DOHH2 (cell line): Measurements from ENCODE around the gene LNX2.

ENCODE experiments used
- H3F3A ChIP-seq: fragments of 200-600 bp; sonication (generic), shearing (Covaris generic); 2 replicates; pipeline ENCODE4 v1.6.0; 2016; ENCODE audit warnings: antibody characterized with exemption, mild to moderate bottlenecking; ENCODE audit not compliant: control insufficient read depth, insufficient read depth
- H3K27ac ChIP-seq: fragments of 200-600 bp; sonication (generic); 2 replicates; pipeline ENCODE4 v1.5.1; 2014; ENCODE audit warnings: low read depth, mild to moderate bottlenecking, low read length, moderate library complexity
- H3K27me3 ChIP-seq: fragments of 200-600 bp; sonication (generic); 2 replicates; pipeline ENCODE4 v1.6.1; 2014; ENCODE audit warnings: mild to moderate bottlenecking, low read length, mixed read lengths; ENCODE audit not compliant: control insufficient read depth
- H3K36me3 ChIP-seq: fragments of 200-600 bp; sonication (generic); 2 replicates; pipeline ENCODE4 v1.6.1; 2014; ENCODE audit warnings: mild to moderate bottlenecking, low read length, moderate library complexity, mixed read lengths; ENCODE audit not compliant: control insufficient read depth
- H3K4me1 ChIP-seq: fragments of 200-600 bp; sonication (generic); 2 replicates; pipeline ENCODE4 v1.6.1; 2014; ENCODE audit warnings: mild to moderate bottlenecking, low read length, mixed read lengths; ENCODE audit not compliant: control insufficient read depth
- H3K4me2 ChIP-seq: fragments of 200-600 bp; sonication (generic); 2 replicates; pipeline ENCODE4 v1.6.0; 2014; ENCODE audit warnings: mild to moderate bottlenecking, low read length, moderate library complexity
- H3K4me3 ChIP-seq: fragments of 200-600 bp; sonication (generic); 2 replicates; pipeline ENCODE4 v1.5.1; 2014; ENCODE audit warnings: mild to moderate bottlenecking, low read length, mixed read lengths
- H3K79me2 ChIP-seq: fragments of 200-600 bp; sonication (generic); 2 replicates; pipeline ENCODE4 v1.6.1; 2014; ENCODE audit warnings: mild to moderate bottlenecking, low read length, mixed read lengths; ENCODE audit not compliant: control insufficient read depth
- H3K9me2 ChIP-seq: fragments of 200-600 bp; sonication (generic); replicated peaks from 2 replicates; pipeline ENCODE4 v1.6.1; 2014; ENCODE audit warnings: mild to moderate bottlenecking, low read length, mixed read lengths; ENCODE audit not compliant: control insufficient read depth
- H3K9me3 ChIP-seq: fragments of 200-600 bp; sonication (generic); 2 replicates; pipeline ENCODE4 v1.6.1; 2014; ENCODE audit warnings: antibody characterized with exemption, low read length, mixed read lengths; ENCODE audit not compliant: control insufficient read depth, insufficient read depth
- H4K20me1 ChIP-seq: fragments of 200-600 bp; sonication (generic); 2 replicates; pipeline ENCODE4 v1.6.0; 2014; ENCODE audit warnings: low read depth, mild to moderate bottlenecking, antibody characterized with exemption, low read length, moderate library complexity; ENCODE audit not compliant: control insufficient read depth, insufficient read depth
- CTCF ChIP-seq: fragments of 200-600 bp; sonication (generic); IDR thresholded peaks from one replicate; pipeline ENCODE4 v1.5.1; 2014; ENCODE audit warnings: antibody characterized with exemption, mild to moderate bottlenecking, low read depth, low read length; ENCODE audit not compliant: poor library complexity, severe bottlenecking
- EZH2phosphoT487 ChIP-seq: fragments of 200-600 bp; sonication (generic); IDR thresholded peaks from 2 replicates; pipeline ENCODE4 v1.6.1; 2017; ENCODE audit warnings: borderline replicate concordance, mild to moderate bottlenecking, antibody characterized with exemption, low read length, moderate library complexity, mixed read lengths

Gene LNX2

GRCh38 chr13:27569405-27569804 is 50.9 kb downstream of the LNX2 start:
- TF ChIP-seq CTCF: no peak
- TF ChIP-seq EZH2phosphoT487: no peak
- H3K36me3 ChIP-seq: peaks cover 20% of the 10 kb centered on the region
- no peak overlapping the region for H3K4me2 ChIP-seq

GRCh38 chr13:27565818-27566217 is 54.5 kb downstream of the LNX2 start:
- Histone ChIP-seq H3F3A (no peaks in the 10 kb centered on the region), H3K9me3 (no peaks in the 10 kb centered on the region), H4K20me1 (no peaks in the 10 kb centered on the region), H3K79me2 (no peaks in the 10 kb centered on the region), H3K9me2 (no peaks in the 10 kb centered on the region), H3K27me3 (no peaks in the 10 kb centered on the region), H3K36me3 (peaks cover 29% of the 10 kb centered on the region), H3K4me1 (no peaks in the 10 kb centered on the region), H3K27ac (no peak overlapping the region), H3K4me2 (no peak overlapping the region), H3K4me3 (no peak overlapping the region)
- TF ChIP-seq EZH2phosphoT487: no peak
- no peak for TF ChIP-seq CTCF

More at GRCh38 chr13:27569405-27569804, 50.9 kb downstream of the LNX2 start:
- H3K27ac ChIP-seq: no peak overlapping the region
- no peak overlapping the region for H3K4me3 ChIP-seq
- H3K9me2 ChIP-seq: no peaks in the 10 kb centered on the region
- no peaks in the 10 kb centered on the region for H3K79me2 ChIP-seq
- no peaks in the 10 kb centered on the region for H4K20me1 ChIP-seq
- H3K27me3 ChIP-seq: no peaks in the 10 kb centered on the region
- H3F3A ChIP-seq: no peaks in the 10 kb centered on the region
- no peaks in the 10 kb centered on the region for H3K4me1 ChIP-seq
- no peaks in the 10 kb centered on the region for H3K9me3 ChIP-seq

GRCh38 chr13:27562457-27562856 is 57.9 kb downstream of the LNX2 start:
- no peak overlapping the region for H3K4me2 ChIP-seq
- peaks cover 25% of the 10 kb centered on the region for H3K36me3 ChIP-seq
- H3K79me2 ChIP-seq: no peaks in the 10 kb centered on the region
- H3K9me3 ChIP-seq: no peaks in the 10 kb centered on the region
- H3K4me3 ChIP-seq: no peak overlapping the region
- H4K20me1 ChIP-seq: no peaks in the 10 kb centered on the region
- H3K27ac ChIP-seq: no peak overlapping the region
- H3K9me2 ChIP-seq: no peaks in the 10 kb centered on the region
- H3K4me1 ChIP-seq: no peaks in the 10 kb centered on the region
- no peak for TF ChIP-seq EZH2phosphoT487
- no peaks in the 10 kb centered on the region for H3K27me3 ChIP-seq
- H3F3A ChIP-seq: no peaks in the 10 kb centered on the region

GRCh38 chr13:27559719-27560118 is 60.6 kb downstream of the LNX2 start:
- Histone ChIP-seq H3K27ac (no peak overlapping the region), H3K36me3 (peaks cover 19% of the 10 kb centered on the region), H3K27me3 (no peaks in the 10 kb centered on the region), H3K4me1 (no peaks in the 10 kb centered on the region), H3F3A (no peaks in the 10 kb centered on the region), H3K4me2 (no peak overlapping the region), H3K4me3 (no peak overlapping the region), H3K79me2 (no peaks in the 10 kb centered on the region), H4K20me1 (no peaks in the 10 kb centered on the region), H3K9me2 (no peaks in the 10 kb centered on the region), H3K9me3 (no peaks in the 10 kb centered on the region)
- TF ChIP-seq CTCF (no peak), EZH2phosphoT487 (no peak)
